ENCODE results near the gene PTPRG. TPM values are rescaled to one million over a fixed set of nuclear protein-coding genes. Genes with fewer than 3 reads are reported as not detected.

Gene PTPRG
- total RNA-seq, 1 experiment from 2014 or later: 69.3 TPM

- no peak overlapping the region for H3K4me3 Mint-ChIP-seq
- Histone ChIP-seq H4K8ac (replicated peaks; ENCODE audit: insufficient read length, low read depth, low read length) (no peak overlapping the region), H3K14ac (ENCODE audit: insufficient read depth, low read length) (no peak overlapping the region), H2BK5ac (ENCODE audit: insufficient read length, low read length) (no peak overlapping the region), H3K79me2 (ENCODE audit: insufficient read depth, low read length) (peaks cover 54% of the 10 kb centered on the region), H3K23me2 (ENCODE audit: insufficient read length, low read depth, low read length, poor library complexity, severe bottlenecking) (no peaks in the 10 kb centered on the region), H3K4ac (ENCODE audit: low read depth, low read length) (no peak overlapping the region), H3T11ph (ENCODE audit: low read length) (no peak overlapping the region), H3K9me3 (ENCODE audit: control insufficient read depth, low read depth, low read length) (no peaks in the 10 kb centered on the region), H3K4me2 (ENCODE audit: insufficient read depth, insufficient read length, low read length) (no peak overlapping the region), H3K79me1 (ENCODE audit: insufficient read depth, low read depth, low read length, poor library complexity, severe bottlenecking) (peaks cover 13% of the 10 kb centered on the region), H2AFZ (ENCODE audit: low read length) (no peak overlapping the region), H2AK5ac (ENCODE audit: insufficient read length, low read length) (no peak overlapping the region), H4K20me1 (ENCODE audit: control insufficient read depth, insufficient read depth, insufficient read length) (no peaks in the 10 kb centered on the region), H2BK12ac (ENCODE audit: insufficient read length, low read depth, low read length) (no peak overlapping the region), H3K27ac (ENCODE audit: insufficient read length, low read depth, low read length) (no peak overlapping the region), H2BK20ac (ENCODE audit: low read depth, low read length, poor library complexity, severe bottlenecking) (no peak overlapping the region), H3K56ac (ENCODE audit: insufficient read length, low read depth, low read length) (no peak overlapping the region), H3K9ac (ENCODE audit: extremely low read depth, insufficient read length, low read length) (no peak overlapping the region), H2BK120ac (ENCODE audit: low read depth, low read length, poor library complexity, severe bottlenecking) (no peak overlapping the region), H4K91ac (ENCODE audit: insufficient read length, low read depth, low read length) (no peak overlapping the region), H3K23ac (ENCODE audit: insufficient read length, low read depth, low read length) (no peak overlapping the region), H3K27me3 (ENCODE audit: insufficient read depth, low read length) (no peaks in the 10 kb centered on the region), H2BK15ac (ENCODE audit: low read depth, low read length) (no peak overlapping the region), H4K5ac (ENCODE audit: insufficient read length, low read depth, low read length) (no peak overlapping the region), H3K18ac (ENCODE audit: insufficient read length, low read depth, low read length) (no peak overlapping the region), H3K4me1 (ENCODE audit: insufficient read depth, low read length) (peaks cover 7% of the 10 kb centered on the region)
- WGBS (ENCODE audit: extremely low coverage, insufficient read length, low lambda C conversion rate): no CpG with 5 or more reads among the region's 2 CpGs
- H3K4me1 Mint-ChIP-seq: peaks cover 42% of the 10 kb centered on the region in 2 experiments
- no peak for DNase-seq
- no peaks in the 10 kb centered on the region for H3K27me3 Mint-ChIP-seq (ENCODE audit: low read depth)
- peaks cover 4 to 9% of the 10 kb centered on the region in 2 experiments; a peak in 4 of 5 replicates for H3K9me3 Mint-ChIP-seq
- peak; percentile 41; the same call in 1 of the 3 replicates for TF ChIP-seq CTCF (conservative IDR thresholded peaks at IDR 0.05)
- H3K36me3 Mint-ChIP-seq (ENCODE audit: insufficient read depth in 1 of 3, low read depth in 3 of 3): peaks cover 15 to 20% (median 17%) of the 10 kb centered on the region in 3 experiments
- no peak overlapping the region for H3K27ac Mint-ChIP-seq
Measured at GRCh38 chr3:61631108-61631769, 69.9 kb downstream of the PTPRG start.
